GF-D8 (cell line): ENCODE data around the gene CRIP3.

Experiments
- DNase-seq: peaks from one replicate; lab custom pipeline; 2025; lab: John Stamatoyannopoulos, UW

CRIP3 gene

GRCh38 chr6:43287717-43288679 lies 20.6 kb downstream of the CRIP3 start:
- DNase-seq: no peak

GRCh38 chr6:43286980-43287716 lies 21.5 kb downstream of the CRIP3 start:
- DNase-seq: no peak

GRCh38 chr6:43286456-43286979 lies 22.1 kb downstream of the CRIP3 start:
- no peak for DNase-seq

- DNase-seq: no peak
Observed at GRCh38 chr6:43285832-43286231, 22.8 kb downstream of the CRIP3 start.

- no peak for DNase-seq
Observed at GRCh38 chr6:43284991-43285781, 23.4 kb downstream of the CRIP3 start.

- DNase-seq: no peak
Observed at GRCh38 chr6:43283905-43284304, 24.7 kb downstream of the CRIP3 start.

GRCh38 chr6:43283514-43283901 lies 25.1 kb downstream of the CRIP3 start:
- no peak for DNase-seq

GRCh38 chr6:43282636-43283513 lies 25.8 kb downstream of the CRIP3 start:
- DNase-seq: no peak

- DNase-seq: no peak
Observed at GRCh38 chr6:43282060-43282459, 26.6 kb downstream of the CRIP3 start.

GRCh38 chr6:43280234-43280633 lies 28.4 kb downstream of the CRIP3 start:
- DNase-seq: no peak

GRCh38 chr6:43278524-43279078 lies 30.0 kb downstream of the CRIP3 start:
- no peak for DNase-seq

GRCh38 chr6:43277643-43278523 lies 30.7 kb downstream of the CRIP3 start:
- no peak for DNase-seq

- no peak for DNase-seq
Observed at GRCh38 chr6:43277306-43277642, 31.4 kb downstream of the CRIP3 start.

GRCh38 chr6:43276577-43277305 lies 31.9 kb downstream of the CRIP3 start:
- no peak for DNase-seq

- DNase-seq: no peak
Observed at GRCh38 chr6:43275801-43276576, 32.6 kb downstream of the CRIP3 start.

- no peak for DNase-seq
Observed at GRCh38 chr6:43274916-43275597, 33.6 kb downstream of the CRIP3 start.

- no peak for DNase-seq
Observed at GRCh38 chr6:43274127-43274915, 34.3 kb downstream of the CRIP3 start.
